GM21529 (cell line): ENCODE results near the gene ANKRD34B.
A peak's percentile ranks its signal among the peaks of the same experiment; 100 is the strongest.
"Not testable (repeated sequence)": the region's sequence is repeated elsewhere in the genome, so short reads cannot be mapped to it uniquely, and the experiment has no call there.

Source experiments
- ATAC-seq: cut with Tn5 transposase; IDR thresholded peaks from one replicate; pipeline ENCODE4 v1.9.1; 2021; ENCODE audit not compliant: unreplicated experiment

The ANKRD34B gene

DNA sequence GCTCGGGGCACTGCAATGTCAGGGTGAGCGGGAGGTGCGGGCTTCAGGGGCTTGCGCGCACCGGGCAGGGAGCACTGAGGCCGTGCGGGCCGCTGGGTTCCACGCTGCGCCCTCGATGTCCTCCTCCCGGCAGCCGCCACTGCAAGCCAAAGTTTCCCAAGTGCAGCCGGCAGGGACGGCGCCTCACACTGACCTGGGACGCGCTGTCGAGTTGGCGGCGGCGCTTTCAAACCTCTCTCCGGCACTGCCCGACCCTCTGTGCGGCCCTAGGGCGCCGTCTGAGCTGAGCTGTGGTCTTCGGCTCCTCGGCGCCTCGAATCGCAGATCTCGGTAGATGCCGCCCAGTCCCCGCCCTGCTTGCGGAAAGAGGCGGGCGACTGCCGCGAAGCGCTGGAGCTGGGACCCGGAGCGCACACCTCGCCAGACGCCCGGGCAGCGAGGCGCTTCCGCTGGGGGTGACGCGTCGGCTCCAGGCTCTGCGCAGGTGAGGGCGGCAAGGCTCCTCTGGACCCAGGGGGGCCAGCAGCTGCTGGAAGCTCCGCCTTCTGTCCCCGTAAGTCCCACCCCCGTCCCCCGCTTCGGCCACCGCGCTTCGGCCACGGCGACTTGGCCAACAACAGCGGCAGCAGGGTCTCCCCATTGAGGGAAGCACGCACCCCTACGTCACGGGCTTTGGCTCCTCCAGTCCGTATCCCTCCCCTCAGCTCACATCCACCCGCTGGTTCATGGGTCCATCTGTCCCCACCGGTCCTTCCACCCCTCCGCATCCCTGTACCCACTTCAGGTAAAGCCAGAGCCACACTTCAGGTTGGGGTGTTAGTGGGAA, at the start of gene ANKRD34B:
TSS of gene ANKRD34B (minus strand) at position 320 of the 826 bp plus-strand sequence. CDS start 10,261 bp downstream, outside the sequence.
- ATAC-seq = peak; percentile 66

DNA sequence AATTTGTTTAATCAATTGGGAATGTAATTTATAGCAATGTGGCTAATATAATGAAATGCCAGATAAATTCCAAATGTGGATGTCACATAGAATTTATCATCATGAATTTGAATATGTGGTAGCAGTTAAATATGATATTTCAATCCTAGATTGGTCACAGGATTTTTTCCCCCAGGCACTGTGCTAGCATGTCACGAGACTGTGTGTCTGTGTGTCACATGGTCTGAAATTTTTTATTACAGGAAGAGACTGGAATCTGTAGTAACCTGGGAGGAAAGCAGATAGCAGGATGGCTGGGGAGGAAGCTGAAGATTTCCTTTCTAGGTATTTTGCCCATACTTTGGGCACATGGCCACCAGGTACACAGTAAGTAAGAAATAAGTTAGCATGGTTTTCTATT, 49.0 kb upstream of the ANKRD34B start:
- no peak for ATAC-seq

DNA sequence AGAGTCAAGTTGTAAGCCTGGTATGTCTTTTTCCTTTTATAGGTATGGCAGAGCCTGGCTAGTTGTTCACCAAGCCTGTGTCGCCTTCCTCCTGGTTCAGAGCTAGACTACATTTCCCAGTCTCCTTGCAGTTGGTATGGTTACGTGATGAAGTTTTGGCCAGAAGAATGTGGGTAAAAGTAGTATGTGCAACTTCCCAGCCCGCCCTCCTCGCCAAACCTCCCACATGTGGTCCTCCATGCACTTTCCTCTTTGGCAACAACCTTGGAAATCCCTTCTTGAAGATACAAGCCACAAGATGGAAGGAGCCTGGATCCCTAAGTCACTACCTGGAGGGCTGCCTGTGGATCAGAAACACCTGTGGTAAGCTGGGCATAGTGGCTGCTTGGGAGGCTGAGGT, 48.4 kb upstream of the ANKRD34B start:
- no peak for ATAC-seq

DNA sequence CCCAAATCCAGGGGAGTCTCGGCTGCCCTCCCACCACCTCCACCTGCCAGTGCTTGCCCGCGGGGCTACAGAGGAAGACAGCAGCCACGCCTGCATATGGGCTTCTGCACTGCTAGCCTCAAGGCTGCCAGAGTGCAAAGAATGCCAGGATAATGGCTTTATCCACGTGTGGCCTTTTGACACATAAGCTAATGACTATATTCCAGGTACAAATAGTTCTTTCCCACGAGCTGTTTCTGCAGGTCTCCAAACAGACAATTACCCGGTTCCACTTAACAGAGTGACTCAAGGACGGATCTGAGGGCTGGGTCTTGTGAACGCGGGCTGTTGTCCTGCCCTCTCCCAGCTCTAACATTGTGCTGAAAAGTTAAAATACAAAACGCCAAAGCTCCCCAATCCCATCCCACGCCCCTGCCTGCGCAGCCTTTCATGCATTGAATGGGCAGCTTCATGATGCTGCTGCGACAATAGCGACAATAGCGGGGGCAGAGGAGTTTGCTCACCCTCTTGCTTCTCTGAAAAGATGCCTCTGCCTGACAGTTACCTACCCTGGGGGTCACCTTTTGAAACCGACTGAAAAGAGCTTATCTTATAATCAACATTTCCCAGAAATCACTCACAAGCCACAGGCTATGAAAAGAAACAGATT, 45.3 kb upstream of the ANKRD34B start:
- no peak for ATAC-seq

DNA sequence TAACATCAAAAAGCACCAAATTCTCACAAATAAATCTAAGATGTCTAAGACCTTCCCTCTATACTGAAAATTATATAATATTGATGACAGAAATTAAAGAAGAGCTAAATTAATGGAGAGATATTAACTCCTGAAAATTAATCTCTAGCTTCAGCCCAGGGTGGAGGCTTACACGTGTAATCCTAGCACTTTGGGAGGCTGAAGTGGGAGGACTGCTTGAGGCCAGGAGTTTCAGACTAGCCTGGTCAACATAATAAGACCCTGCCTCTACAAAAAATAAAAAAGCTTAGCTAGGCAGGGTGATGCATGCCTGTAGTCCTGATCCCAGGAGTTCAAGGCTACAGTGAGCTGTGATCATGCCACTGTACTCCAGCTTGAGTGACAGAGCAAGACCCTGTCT, 39.6 kb upstream of the ANKRD34B start:
- ATAC-seq = no peak

DNA sequence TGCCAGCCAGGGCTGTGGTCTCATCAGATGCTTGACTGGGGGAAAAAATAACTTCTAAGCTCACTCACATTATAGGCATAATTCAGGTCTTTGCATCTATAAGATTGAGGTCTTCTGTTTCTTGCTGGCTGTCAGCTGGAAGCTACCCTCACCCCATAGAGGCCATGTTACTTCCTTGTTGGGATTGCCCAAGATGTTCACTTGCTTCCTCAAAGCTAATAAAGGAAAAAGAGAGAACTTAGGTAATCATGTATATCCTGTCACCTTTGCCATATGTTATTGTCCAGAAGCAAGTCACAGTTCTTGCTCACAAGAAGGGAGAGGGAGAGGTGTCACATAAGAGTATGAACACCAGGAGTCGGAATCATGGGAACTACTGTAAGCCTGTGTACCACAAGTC, 38.7 kb upstream of the ANKRD34B start:
- ATAC-seq = no peak

DNA sequence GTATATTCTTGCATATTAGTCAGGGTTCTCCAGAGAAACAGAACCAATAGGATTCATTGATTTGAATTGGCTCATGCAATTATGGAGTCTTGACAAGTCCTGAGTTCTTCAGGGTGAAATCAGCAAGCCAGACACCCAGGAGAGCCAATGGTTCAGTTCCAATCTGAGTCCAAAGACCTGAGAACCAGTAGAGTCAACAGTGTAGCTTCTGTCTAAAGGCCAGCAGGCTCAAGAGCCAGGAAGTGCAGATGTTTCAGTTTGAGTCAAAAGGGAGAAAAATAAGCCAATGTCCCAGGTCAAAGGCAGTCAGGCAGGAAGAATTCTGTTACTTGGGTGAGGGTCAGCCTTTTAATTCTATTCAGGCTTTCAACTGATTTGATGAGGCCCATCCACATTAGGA, 37.8 kb upstream of the ANKRD34B start:
- peak; percentile 90 for ATAC-seq

DNA sequence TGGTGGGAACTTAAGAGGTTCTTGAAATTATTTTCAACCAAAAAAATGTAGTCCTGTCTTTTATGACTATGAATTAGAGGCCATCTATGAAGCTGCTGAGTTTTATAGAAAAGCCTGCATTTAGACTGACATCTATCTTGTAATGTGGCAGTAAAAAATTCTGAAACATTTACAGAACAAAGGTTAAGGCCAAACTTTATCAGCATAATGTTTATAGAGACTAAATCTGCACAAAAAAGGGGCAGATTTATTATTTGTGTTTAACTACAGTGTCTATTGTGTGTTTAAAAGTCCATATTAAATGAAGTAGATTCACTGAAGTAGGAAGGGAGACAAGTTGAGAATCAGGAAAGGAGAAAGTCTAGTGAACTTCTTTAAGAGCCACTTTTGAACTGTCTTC, 37.3 kb upstream of the ANKRD34B start:
- no peak for ATAC-seq

DNA sequence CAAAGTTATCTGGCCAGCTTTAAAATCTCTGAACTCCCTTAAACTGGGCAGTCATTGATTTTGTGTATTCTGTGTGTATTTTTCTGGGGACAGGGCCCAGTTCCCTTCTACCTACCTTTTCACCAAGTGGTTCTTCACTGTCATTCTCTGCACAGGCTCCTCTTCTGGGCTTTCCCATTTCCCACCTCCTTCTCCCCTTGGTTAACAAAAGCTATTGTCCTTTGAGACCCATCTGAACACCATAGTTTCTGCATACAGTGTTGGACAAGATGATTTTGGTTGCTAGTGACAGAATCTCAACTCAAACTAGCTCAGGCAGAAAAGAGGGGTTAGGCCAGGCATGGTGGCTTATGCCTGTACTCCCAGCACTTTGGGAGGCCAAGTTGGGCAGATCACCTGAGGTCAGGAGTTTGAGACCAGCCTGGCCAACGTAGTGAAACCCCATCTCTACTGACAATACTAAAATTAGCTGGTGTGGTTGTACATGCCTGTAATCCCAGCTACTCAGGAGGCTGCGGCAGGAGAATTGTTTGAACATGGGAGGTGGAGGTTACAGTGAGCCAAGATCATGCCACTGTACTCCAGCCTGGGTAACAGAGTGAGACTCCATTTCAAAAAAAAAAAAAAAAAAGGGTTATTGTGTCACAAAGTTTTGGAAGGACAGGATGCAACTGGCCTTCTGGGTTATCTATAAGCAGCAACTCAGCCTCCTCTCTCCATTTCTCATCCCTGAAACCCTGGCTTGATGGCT, 31.0 kb upstream of the ANKRD34B start:
- ATAC-seq = no peak

DNA sequence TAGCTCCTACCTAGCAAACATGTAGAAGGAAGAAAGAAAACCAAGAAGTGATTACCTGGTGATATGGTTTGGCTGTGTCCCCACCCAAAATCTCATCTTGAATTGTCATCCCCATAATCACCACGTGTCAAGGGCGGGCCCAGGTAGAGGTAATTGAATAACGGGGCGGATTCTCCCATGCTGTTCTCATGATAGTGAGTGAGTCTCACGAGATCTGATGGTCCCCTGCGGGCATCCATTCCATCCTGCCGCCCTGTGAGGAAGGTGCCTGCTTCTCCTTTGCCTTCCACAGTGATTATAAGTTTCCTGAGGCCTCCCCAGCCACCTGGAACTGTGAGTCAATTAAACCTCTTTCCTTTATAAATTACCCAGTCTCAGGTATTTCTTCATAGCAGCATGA, 27.4 kb upstream of the ANKRD34B start:
- ATAC-seq = no peak

DNA sequence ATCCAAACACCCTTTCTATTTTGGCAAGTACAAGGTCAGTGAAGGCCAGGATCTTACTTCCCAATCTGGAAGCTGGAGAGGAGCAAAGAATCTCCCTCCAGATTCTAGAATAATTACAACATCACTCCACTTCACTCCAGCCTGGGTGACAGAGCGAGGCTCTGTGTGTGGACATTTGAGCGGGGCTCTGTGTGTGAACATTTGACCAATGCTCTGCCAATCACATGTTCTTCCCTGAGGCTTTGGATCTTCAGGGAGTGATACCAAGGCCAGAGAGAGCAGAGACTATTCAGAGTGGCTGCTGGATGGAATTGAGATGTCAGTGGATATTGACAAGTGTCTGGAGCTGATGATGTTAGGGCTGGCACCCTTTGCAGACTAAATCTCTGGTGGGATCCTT, 24.7 kb upstream of the ANKRD34B start:
- no peak for ATAC-seq

DNA sequence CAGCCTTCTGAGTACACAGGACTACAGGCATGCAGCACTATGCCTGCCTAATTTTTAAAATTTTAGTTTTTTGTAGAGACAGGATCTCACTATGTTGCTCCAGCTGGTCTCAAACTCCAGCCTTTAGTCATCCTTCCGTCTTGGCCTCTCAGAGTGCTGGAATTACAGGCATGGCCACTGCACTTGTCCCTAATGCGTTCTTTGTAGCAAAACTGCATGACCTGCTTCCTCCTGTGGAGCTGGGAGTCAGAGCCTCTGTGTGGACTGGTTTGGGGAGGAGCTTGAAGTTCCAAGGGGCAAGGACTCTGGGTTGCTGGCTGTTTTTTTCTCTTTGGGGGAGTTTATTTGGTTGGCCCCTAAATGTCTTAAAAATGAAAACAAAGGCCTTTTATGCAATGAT, 22.7 kb upstream of the ANKRD34B start:
- no peak for ATAC-seq

DNA sequence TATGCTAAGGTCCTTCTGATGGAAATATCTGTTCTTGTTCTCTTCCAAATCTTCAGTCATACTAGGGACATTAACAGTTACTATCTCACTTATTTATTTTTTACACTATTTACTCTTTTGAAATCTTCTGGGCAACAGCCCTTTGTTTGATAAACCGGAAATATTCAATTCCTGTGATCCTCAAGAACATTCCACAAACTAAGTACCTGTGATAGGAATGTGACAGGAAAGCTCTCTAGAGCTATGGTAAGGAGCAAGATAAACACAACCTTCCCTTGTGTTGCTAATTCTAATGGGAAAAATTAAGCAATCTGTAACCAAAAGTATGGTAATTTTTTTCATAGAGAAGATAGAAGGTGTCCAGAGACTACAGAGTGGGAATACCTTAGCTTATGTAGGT, 22.0 kb upstream of the ANKRD34B start:
- no peak for ATAC-seq

DNA sequence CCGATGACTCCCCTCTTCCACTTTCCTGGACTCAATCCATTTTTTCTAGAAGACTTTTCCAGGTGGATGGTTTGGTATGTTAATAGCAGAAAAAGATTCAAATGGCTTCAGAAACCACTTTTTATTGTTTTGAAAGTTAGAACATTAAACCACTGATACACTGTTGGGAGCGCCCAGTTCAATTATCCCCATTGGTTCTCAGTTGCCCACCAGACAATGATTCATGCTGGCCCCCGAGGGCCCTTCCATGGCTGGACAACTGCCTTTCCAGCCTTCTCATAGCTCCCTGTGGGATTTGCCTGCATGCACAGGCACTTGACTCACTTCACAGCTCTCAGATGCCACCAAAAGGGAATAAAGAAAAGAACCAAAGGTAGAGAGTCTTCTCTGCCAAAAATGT, 21.3 kb upstream of the ANKRD34B start:
- ATAC-seq = no peak

DNA sequence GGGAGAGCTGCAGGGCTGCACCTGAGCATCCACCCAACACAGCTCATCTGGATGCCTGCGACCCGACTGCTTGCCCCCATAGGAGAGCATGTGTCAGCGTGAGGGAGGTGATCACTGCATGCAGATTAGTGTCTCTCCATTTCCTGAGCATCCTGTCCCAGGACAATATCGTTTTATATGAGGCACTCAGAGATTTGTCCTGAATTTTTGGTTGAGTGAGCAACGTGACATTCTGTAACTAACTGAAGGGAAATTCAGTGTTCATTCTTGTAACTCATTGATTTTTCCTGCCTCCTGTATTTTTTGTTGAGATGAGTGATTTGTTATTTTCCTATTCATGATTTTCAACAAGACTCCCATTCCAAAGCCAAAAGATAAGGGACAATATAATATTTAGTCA, 20.7 kb upstream of the ANKRD34B start:
- ATAC-seq = no peak

DNA sequence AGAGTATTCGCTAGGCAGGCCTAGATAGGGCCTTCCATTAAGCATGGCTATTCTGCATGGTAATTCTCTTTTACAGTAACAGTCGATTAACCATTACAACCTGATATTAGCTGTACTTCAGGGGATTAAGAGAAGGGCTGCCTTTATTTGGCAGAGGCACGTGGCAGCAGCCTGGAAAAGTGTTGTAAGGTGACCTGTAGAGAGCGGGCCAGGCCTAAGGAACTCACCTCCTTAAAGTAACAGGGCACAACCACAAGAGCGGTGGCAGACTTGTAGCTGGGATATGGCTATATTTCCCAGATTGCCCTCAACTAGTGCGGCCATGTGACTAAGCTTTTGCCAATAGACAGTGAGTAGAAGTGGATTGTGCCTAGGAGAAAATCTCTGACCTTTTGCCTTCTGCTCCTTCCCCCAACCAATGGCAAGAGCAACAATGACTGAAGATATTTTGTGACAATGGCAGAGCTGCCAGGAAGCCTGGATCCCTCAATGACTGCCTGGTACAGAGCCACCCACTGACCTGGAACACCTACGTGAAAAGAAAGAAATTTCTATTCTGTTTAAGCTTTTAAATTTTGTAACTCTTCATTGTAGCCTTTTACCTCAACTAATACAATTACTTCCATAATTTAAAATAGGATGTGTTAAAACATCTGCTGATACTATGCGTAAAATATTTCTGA, 18.9 kb upstream of the ANKRD34B start:
- ATAC-seq = no peak

DNA sequence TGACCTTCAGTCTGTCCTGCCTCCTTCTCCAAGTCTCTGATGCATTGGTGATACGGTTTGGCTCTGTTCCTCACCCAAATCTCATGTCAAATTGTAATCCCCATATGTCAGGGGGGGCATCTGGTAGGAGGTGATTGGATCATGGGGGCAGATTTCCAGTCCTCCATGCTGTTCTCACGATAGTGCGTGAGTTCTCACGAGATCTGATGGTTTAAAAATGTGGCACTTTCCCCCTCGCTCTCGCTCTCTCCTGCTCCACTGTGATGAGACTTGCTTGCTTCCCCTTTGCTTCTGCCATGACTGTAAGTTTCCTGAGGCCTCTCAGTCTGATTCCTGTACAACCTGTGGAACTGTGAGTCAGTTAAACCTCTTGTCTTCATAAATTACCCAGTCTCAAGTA, 14.7 kb upstream of the ANKRD34B start:
- ATAC-seq = no peak

DNA sequence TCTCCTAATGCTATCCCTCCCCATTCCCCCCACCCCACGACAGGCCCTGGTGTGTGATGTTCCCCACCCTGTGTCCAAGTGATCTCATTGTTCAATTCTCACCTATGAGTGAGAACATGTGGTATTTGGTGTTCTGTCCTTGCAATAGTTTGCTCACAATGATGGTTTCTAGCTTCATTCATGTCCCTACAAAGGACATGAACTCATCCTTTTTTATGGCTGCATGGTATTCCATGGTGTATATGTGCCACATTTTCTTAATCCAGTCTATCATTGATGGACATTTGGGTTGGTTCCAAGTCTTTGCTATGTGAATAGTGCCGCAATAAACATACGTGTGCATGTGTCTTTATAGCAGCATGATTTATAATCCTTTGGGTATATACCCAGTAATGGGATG, 10.2 kb upstream of the ANKRD34B start:
- not testable (repeated sequence) for ATAC-seq

DNA sequence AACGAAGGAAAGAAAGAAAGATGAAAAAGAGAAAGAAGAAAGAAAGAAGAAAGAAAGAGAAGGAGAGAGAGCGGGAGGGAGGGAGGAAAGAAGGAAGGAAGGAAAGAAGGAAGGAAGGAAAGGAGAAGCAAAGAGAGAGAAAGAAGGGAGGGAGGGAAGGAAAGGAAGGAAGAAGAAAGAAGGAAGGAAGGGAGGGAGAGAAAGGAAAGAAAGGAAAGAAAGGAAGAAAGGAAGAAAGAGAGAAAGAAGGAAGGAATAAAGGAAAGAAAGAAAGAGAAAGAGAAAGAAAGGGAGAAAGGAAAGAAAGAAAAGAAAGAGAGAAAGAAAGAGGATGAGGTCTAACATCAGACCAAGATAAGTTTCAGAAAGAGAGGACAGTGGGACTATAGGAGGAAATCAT, 9.0 kb upstream of the ANKRD34B start:
- no peak for ATAC-seq

DNA sequence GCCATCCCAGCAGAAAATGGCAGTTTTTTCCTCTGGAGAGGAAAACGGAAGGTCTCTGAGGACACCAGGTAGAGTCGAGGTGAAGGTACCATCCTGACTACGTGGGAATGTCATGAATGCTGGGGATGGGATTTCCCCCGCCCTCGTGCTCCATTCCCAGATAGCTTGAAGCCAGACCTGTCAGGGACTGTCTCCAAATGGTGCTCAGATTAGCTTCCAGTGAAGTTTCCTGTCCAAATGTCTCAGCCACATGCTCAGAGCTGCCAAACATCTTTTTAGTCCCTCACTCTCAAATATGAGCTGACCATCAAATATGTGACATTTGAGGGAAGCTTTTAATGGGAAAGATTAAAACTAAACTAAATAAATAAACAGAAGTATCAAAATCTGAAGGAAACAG, 7.6 kb upstream of the ANKRD34B start:
- no peak for ATAC-seq

DNA sequence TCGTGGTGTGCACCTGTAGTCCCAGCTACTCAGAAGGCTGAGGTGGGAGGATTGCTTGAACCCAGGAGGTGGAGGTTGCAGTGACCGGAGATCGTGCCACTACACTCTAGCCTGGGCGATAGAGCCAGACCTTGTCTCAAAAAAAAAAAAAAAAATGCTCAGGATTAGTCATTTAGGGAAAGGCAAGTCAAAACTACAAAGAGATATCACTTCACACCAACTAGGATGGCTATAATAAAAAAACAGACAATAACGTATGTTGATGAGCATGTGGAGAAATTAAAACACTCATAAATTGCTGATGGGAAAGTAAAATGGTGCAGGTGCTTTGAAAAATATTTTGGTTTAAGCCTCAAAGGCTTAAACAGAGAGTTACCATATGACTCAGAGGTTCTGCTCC, 6.3 kb upstream of the ANKRD34B start:
- no peak for ATAC-seq
